T-helper 2 cell treated with Interferon-gamma antibody and Interleukin-4, amounts not matched to agents 5 μg/mL and 100 μg/mL, for 36 hours (primary cell): ENCODE results near the gene ZFP64.

ENCODE experiments used
- DNase-seq: peaks from one replicate; pipeline ENCODE4 v3.0.0; 2021; ENCODE audit warnings: low spot score
- H3K27ac Mint-ChIP-seq: one replicate; pipeline ENCODE4 v1.8.0; 2021; ENCODE audit warnings: mild to moderate bottlenecking, mixed read lengths
- H3K27me3 Mint-ChIP-seq: one replicate; pipeline ENCODE4 v1.8.0; 2021; ENCODE audit warnings: low read depth, mixed read lengths
- H3K36me3 Mint-ChIP-seq: one replicate; pipeline ENCODE4 v1.8.0; 2021; ENCODE audit warnings: low read depth, mixed read lengths
- H3K4me1 Mint-ChIP-seq: one replicate; pipeline ENCODE4 v1.8.0; 2021; ENCODE audit warnings: low read depth, mixed read lengths
- H3K4me3 Mint-ChIP-seq: one replicate; pipeline ENCODE4 v1.8.0; 2022; ENCODE audit warnings: mild to moderate bottlenecking, moderate library complexity, mixed read lengths
- H3K9me3 Mint-ChIP-seq: one replicate; pipeline ENCODE4 v1.8.0; 2021; ENCODE audit warnings: mixed read lengths

The ZFP64 gene

GRCh38 chr20:52102126-52102525, 89.5 kb downstream of the ZFP64 start:
- Mint-ChIP-seq H3K36me3 (no peaks in the 10 kb centered on the region), H3K4me1 (peaks cover 10% of the 10 kb centered on the region), H3K27me3 (peaks cover 50% of the 10 kb centered on the region), H3K27ac (no peak overlapping the region), H3K4me3 (no peak overlapping the region), H3K9me3 (no peaks in the 10 kb centered on the region)
- no peak for DNase-seq
